HepG2 (cell line): ENCODE data around the gene ACCS. TPM values are rescaled to one million over a fixed set of nuclear protein-coding genes. Genes with fewer than 3 reads are reported as not detected.

Experiments
- ATAC-seq: fragments of 200-7000 bp; cut with Tn5 transposase; 3 replicates; pipeline ENCODE4 v1.9.1; 2020; ENCODE audit warnings: mild to moderate bottlenecking, moderate library complexity
- BruUV-seq: library from RNA; stranded (reverse); fragments of 400-500 nt; replicated peaks from 2 replicates; lab custom pipeline; 2021; lab: Mats Ljungman, UMichigan
- CTCF ChIA-PET: fragments of 300-600 bp; formaldehyde crosslinking; extraction: SDS; loops from one replicate; lab custom pipeline; 2021; ENCODE audit warnings: low total read pairs, inconsistent platforms, low intra/inter-chr PET ratio; lab: Yijun Ruan, JAX
- POLR2A ChIA-PET: fragments of 350-600 bp; sonication (Branson Sonifier 250); formaldehyde crosslinking; loops from one replicate; lab custom pipeline; 2020; ENCODE audit warnings: antibody characterized with exemption, inconsistent platforms; lab: Yijun Ruan, JAX
- DNase-seq: peaks from one replicate; pipeline ENCODE4 v3.0.0-alpha.2; 2015; ENCODE audit warnings: low spot score
- FAIRE-seq: peaks from 3 replicates; lab custom pipeline; 2011; peaks lifted over from hg19 to GRCh38; lab: Jason Lieb, UNC
- H2AFZ ChIP-seq: one replicate; pipeline ENCODE4 v1.6.1; 2011; ENCODE audit warnings: low read length, inconsistent platforms
- H3K27ac ChIP-seq: fragments of 300-600 bp; 3 replicates; pipeline ENCODE4 v1.8.0; 2011; ENCODE audit warnings: mixed run types, mild to moderate bottlenecking, mixed read lengths, low read length, inconsistent platforms; ENCODE audit not compliant: insufficient read depth; ENCODE audit errors: extremely low read length
- H3K27me3 ChIP-seq, 2 experiments: fragments of 200-600 bp in 1 of 2; 2 replicates in 1 of 2; 3 replicates in 1 of 2; pipeline versions ENCODE4 v1.6.0 to v1.8.0; 2011; ENCODE audit warnings: low read length in 2 of 2, mild to moderate bottlenecking in 2 of 2, moderate library complexity in 2 of 2, inconsistent platforms in 1 of 2; ENCODE audit not compliant: insufficient read depth in 2 of 2, control insufficient read depth in 1 of 2
- H3K36me3 ChIP-seq, 2 experiments: fragments of 200-600 bp in 1 of 2; replicated peaks in 1 of 2; 2 replicates in 1 of 2; 3 replicates in 1 of 2; pipeline versions ENCODE4 v1.5.1 to v1.8.0; 2011; ENCODE audit warnings: low read length in 2 of 2, inconsistent platforms in 1 of 2; ENCODE audit not compliant: insufficient read depth in 2 of 2, control insufficient read depth in 1 of 2
- H3K4me1 ChIP-seq: 2 replicates; pipeline ENCODE4 v1.5.1; 2012; ENCODE audit warnings: low read length, inconsistent platforms; ENCODE audit not compliant: insufficient read depth
- H3K4me2 ChIP-seq: 2 replicates; pipeline ENCODE4 v1.6.0; 2011; ENCODE audit warnings: low read depth, low read length, inconsistent platforms
- H3K4me3 ChIP-seq, 3 experiments: fragments of 200-600 bp in 1 of 3; sonication (generic), shearing (Covaris generic) in 1 of 3; replicated peaks in 1 of 3; 2 replicates each; pipeline ENCODE4 v1.5.1; 2011 to 2016; ENCODE audit warnings: low read length in 3 of 3, inconsistent platforms in 2 of 3, low read depth in 2 of 3, mild to moderate bottlenecking in 2 of 3, control low read depth in 1 of 3, mixed read lengths in 1 of 3; ENCODE audit not compliant: insufficient read depth in 1 of 3
- H3K79me2 ChIP-seq: one replicate; pipeline ENCODE4 v1.6.1; 2011; ENCODE audit warnings: low read length, inconsistent platforms; ENCODE audit not compliant: insufficient read depth
- H3K9ac ChIP-seq: 2 replicates; pipeline ENCODE4 v1.6.0; 2011; ENCODE audit warnings: mild to moderate bottlenecking, low read depth, low read length, inconsistent platforms; ENCODE audit not compliant: insufficient read depth
- H3K9me3 ChIP-seq: 2 replicates; pipeline ENCODE4 v1.5.1; 2012; ENCODE audit warnings: mild to moderate bottlenecking, low read length
- H4K20me1 ChIP-seq: 2 replicates; pipeline ENCODE4 v1.6.0; 2011; ENCODE audit warnings: inconsistent platforms, mild to moderate bottlenecking, low read length, moderate library complexity; ENCODE audit not compliant: insufficient read depth
- AKAP8 ChIP-seq: sonication (generic); formaldehyde crosslinking; IDR thresholded peaks from 2 replicates; pipeline ENCODE4 v1.5.1; 2020; ENCODE audit warnings: mild to moderate bottlenecking, missing genetic modification reagents
- ARHGAP35 ChIP-seq: sonication (generic); formaldehyde crosslinking; IDR thresholded peaks from 2 replicates; pipeline ENCODE4 v1.9.0; 2022; ENCODE audit warnings: mild to moderate bottlenecking, inconsistent platforms, moderate library complexity, missing genetic modification reagents, borderline replicate concordance
- FIP1L1 ChIP-seq: fragments of 200-400 bp; formaldehyde crosslinking; IDR thresholded peaks from 2 replicates; pipeline ENCODE4 v1.6.1; 2018; ENCODE audit warnings: low read depth, mild to moderate bottlenecking, low read length, moderate library complexity, borderline replicate concordance; ENCODE audit not compliant: insufficient read depth
- MBD4 ChIP-seq: IDR thresholded peaks from 2 replicates; pipeline ENCODE4 v1.6.1; 2012; ENCODE audit warnings: low read length, inconsistent platforms, borderline replicate concordance
- SKI ChIP-seq: fragments of 450-650 bp; IDR thresholded peaks from one replicate; pipeline ENCODE4 v1.6.1; 2018; ENCODE audit warnings: mild to moderate bottlenecking; ENCODE audit not compliant: partially characterized antibody
- ZNF136 ChIP-seq: sonication (generic); formaldehyde crosslinking; IDR thresholded peaks from 2 replicates; pipeline ENCODE4 v1.8.1; 2022; ENCODE audit warnings: low read depth, mild to moderate bottlenecking, moderate library complexity, missing genetic modification reagents
- ZNF317 ChIP-seq: sonication (generic); formaldehyde crosslinking; IDR thresholded peaks from 2 replicates; pipeline ENCODE4 v1.5.0; 2020; ENCODE audit warnings: mild to moderate bottlenecking, missing genetic modification reagents
- ZNF496 ChIP-seq: sonication (generic); formaldehyde crosslinking; IDR thresholded peaks from 2 replicates; pipeline ENCODE4 v1.8.1; 2023; ENCODE audit warnings: mild to moderate bottlenecking, moderate library complexity, missing genetic modification reagents; ENCODE audit not compliant: insufficient replicate concordance
- WGBS: methylation state at CpG from one replicate; pipeline ENCODE4 v1.1.6; 2017; ENCODE audit warnings: low lambda C conversion rate; 5-methylcytosine and 5-hydroxymethylcytosine counted together
- in situ Hi-C: cut with HindIII; loops from 2 replicates; pipeline ENCODE4 v1.10.0; 2017; ENCODE audit warnings: low pct_unique_long_range_greater_than_20kb; ENCODE audit not compliant: extremely low pct_ligation_motif_present
- intact Hi-C: fragments of 100-400 bp; cut with micrococcal nuclease; formaldehyde crosslinking; loops from one replicate; pipeline ENCODE4 v1.10.0; 2022; ENCODE audit not compliant: unreplicated experiment
- polyA plus RNA-seq, 8 experiments: library from polyadenylated mRNA; depleted of rRNA in 3 of 8; stranded (reverse) in 7 of 8; unstranded in 1 of 8; fragments of >200 nt; fragmentation: Illumina TruSeq in 4 of 8; extraction: Trizol in 4 of 8; gene quantifications; 2 replicates each; pipeline versions ENCODE4 v1.2.1 to v1.2.3, GENCODE V29; 2011 to 2016; ENCODE audit warnings: low read depth in 4 of 8, missing spikeins in 1 of 8, mixed read lengths in 1 of 8; ENCODE audit not compliant: insufficient read depth in 1 of 8
- total RNA-seq, 5 experiments: library from RNA; depleted of rRNA; stranded (reverse); fragments of >200 nt; fragmentation: Illumina TruSeq; extraction: Trizol; gene quantifications; 2 replicates each; pipeline ENCODE4 v1.2.3, GENCODE V29; 2016; ENCODE audit warnings: low read depth in 1 of 5
- TF ChIP-seq, protein P1 (sequence below): sonication (generic); formaldehyde crosslinking; conservative IDR thresholded peaks from 2 replicates; pipeline ENCODE4 v1.4.0; 2020; ENCODE audit warnings: mild to moderate bottlenecking, missing genetic modification reagents, moderate library complexity

ACCS gene
- total and polyA plus RNA-seq, 2 of the 13 experiments (the other 11 are each of a cell fraction or from before 2014, with no cell fraction given): 0.55 to 0.59 TPM

DNA sequence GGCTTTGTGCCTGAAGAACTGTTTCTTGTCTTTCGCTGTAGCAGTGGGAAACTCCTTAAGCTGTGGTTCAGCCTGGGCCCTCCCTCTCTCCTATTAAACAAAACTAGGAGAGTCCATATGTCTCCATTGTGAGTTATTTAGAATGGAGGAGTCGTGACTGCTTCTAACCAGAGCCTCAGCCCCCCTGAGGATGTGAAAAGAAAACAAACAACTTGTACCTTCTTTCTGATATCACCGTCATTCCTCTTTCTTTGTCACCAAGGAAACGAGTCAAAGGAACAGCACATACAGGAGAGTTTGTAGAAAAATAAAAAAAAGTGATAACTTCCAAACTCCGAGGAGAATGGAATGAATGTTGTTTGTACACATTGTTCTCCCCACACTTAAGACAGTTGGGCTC, 17.8 kb downstream of the ACCS start (continued):
- TF ChIP-seq FIP1L1: no peak
- no peak for TF ChIP-seq AKAP8
- TF ChIP-seq ARHGAP35 (CRISPR knock-in tag): no peak
- TF ChIP-seq SKI: no peak

DNA sequence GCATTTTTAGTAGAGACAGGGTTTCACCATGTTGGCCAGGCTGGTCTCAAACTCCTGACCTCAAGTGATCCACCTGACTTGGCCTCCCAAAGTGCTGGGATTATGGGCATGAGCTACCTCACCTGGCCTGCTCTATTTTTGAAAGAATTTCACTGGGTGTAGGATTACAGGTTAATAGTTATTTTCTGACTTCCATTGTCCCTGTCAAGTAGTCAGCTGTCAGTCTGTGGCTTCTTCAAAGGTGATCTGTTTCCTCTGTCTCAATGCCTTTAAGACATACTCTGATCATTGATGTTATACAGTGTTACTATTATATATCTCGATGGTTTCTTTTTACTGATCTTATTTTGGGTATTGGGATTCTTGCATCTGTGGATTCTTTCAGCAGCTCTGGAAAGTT, 19.3 kb downstream of the ACCS start:
- FAIRE-seq (no peak), DNase-seq (no peak), ATAC-seq (no peak)
- H2AFZ ChIP-seq: no peak overlapping the region
- POLR2A ChIA-PET: interaction anchor here (1.0 kb wide), 1 partner anchor 10 kb away, joined by 4 read pairs; the partner anchor contains the start of gene EXT2
- H3K27me3 ChIP-seq: no peaks in the 10 kb centered on the region; a peak in 1 of 5 replicates
- 59% methylated on average over 1 of the region's 1 CpG for WGBS
- no peaks in the 10 kb centered on the region for H3K9me3 ChIP-seq
- in situ Hi-C loops: no loop called here
- no peaks in the 10 kb centered on the region for H3K79me2 ChIP-seq
- peaks cover 13% of the 10 kb centered on the region for H3K4me1 ChIP-seq
- CTCF ChIA-PET: no interaction called here
- intact Hi-C loops: no loop called here
- H4K20me1 ChIP-seq: no peaks in the 10 kb centered on the region
- no peak overlapping the region for H3K27ac ChIP-seq
- no TSS peak for BruUV-seq
- TF ChIP-seq, protein P1, sequence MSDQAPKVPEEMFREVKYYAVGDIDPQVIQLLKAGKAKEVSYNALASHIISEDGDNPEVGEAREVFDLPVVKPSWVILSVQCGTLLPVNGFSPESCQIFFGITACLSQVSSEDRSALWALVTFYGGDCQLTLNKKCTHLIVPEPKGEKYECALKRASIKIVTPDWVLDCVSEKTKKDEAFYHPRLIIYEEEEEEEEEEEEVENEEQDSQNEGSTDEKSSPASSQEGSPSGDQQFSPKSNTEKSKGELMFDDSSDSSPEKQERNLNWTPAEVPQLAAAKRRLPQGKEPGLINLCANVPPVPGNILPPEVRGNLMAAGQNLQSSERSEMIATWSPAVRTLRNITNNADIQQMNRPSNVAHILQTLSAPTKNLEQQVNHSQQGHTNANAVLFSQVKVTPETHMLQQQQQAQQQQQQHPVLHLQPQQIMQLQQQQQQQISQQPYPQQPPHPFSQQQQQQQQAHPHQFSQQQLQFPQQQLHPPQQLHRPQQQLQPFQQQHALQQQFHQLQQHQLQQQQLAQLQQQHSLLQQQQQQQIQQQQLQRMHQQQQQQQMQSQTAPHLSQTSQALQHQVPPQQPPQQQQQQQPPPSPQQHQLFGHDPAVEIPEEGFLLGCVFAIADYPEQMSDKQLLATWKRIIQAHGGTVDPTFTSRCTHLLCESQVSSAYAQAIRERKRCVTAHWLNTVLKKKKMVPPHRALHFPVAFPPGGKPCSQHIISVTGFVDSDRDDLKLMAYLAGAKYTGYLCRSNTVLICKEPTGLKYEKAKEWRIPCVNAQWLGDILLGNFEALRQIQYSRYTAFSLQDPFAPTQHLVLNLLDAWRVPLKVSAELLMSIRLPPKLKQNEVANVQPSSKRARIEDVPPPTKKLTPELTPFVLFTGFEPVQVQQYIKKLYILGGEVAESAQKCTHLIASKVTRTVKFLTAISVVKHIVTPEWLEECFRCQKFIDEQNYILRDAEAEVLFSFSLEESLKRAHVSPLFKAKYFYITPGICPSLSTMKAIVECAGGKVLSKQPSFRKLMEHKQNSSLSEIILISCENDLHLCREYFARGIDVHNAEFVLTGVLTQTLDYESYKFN (CRISPR knock-in tag): no peak
- TF ChIP-seq ZNF496 (CRISPR knock-in tag) (no peak), ZNF317 (CRISPR knock-in tag) (peak; percentile 96), MBD4 (no peak), ZNF136 (CRISPR knock-in tag) (no peak)
- TF ChIP-seq, all 625 proteins: peak for 1
- H3K4me3 ChIP-seq: no peak overlapping the region
- no peak overlapping the region for H3K9ac ChIP-seq
- no peak overlapping the region for H3K4me2 ChIP-seq
- no peaks in the 10 kb centered on the region for H3K36me3 ChIP-seq
